ENCODE data around the gene FHOD3. TPM values are rescaled to one million over a fixed set of nuclear protein-coding genes. Genes with fewer than 3 reads are reported as not detected.
A peak's percentile ranks its signal among the peaks of the same experiment; 100 is the strongest.

The FHOD3 gene
- total RNA-seq, 2 donors from 2014 or later: 2.8 to 3.1 TPM

DNA sequence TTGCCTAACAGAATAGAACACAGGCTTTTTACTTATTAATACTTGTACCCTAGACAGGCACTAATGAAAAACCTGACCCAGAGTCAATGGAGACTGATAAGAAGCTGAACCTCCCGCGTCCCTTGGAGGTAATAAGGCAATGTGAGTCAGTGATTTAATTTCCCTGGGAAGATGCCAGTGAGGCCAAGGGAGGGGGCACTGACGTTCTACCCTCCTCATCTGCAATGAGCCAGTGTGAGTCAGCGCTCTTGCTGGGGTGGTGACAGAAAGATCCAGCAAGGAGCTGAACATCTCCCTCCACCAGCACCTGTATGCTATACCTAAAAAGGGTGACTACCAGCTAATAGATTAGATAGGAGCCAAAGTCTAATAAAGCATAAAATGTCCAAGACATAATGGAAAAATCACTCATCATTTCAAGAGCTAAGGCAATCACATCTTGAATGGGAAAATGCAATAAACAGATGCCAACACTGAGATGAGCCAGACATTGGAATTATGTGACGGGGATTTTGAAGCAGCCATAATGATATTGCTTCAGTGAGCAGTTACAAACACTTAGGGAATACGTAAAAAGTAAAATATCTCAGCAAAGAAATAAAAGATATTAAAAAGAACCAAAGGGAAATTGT, 414.4 kb downstream of the FHOD3 start:
- no peak overlapping the region for H3K27ac Mint-ChIP-seq
- Histone ChIP-seq H3K27ac (ENCODE audit: low read depth, low read length) (peak overlapping the region; percentile 51), H3K4me1 (ENCODE audit: control insufficient read depth, insufficient read depth, low read length) (no peaks in the 10 kb centered on the region), H3K27me3 (ENCODE audit: control insufficient read depth, insufficient read depth, low read length, poor library complexity, severe bottlenecking) (no peaks in the 10 kb centered on the region), H3K4me3 (ENCODE audit: low read length) (no peak overlapping the region), H3K36me3 (ENCODE audit: control insufficient read depth, insufficient read depth, low read length) (no peaks in the 10 kb centered on the region), H3K9me3 (ENCODE audit: control insufficient read depth, low read length) (no peaks in the 10 kb centered on the region), H3K9ac (ENCODE audit: extremely low read depth, low read length, poor library complexity, severe bottlenecking) (no peak overlapping the region)
- 50 to 77% methylated on average over 1 to 5 of the region's 6 CpGs for WGBS, 2 experiments (ENCODE audit: insufficient coverage in 1 of 2, insufficient read length in 1 of 2)
- no peak for DNase-seq
- H3K27me3 Mint-ChIP-seq (ENCODE audit: insufficient read depth): peaks cover 3% of the 10 kb centered on the region
- H3K36me3 Mint-ChIP-seq (ENCODE audit: low read depth): no peaks in the 10 kb centered on the region
- no peaks in the 10 kb centered on the region for H3K4me1 Mint-ChIP-seq
- TF ChIP-seq, protein P1, sequence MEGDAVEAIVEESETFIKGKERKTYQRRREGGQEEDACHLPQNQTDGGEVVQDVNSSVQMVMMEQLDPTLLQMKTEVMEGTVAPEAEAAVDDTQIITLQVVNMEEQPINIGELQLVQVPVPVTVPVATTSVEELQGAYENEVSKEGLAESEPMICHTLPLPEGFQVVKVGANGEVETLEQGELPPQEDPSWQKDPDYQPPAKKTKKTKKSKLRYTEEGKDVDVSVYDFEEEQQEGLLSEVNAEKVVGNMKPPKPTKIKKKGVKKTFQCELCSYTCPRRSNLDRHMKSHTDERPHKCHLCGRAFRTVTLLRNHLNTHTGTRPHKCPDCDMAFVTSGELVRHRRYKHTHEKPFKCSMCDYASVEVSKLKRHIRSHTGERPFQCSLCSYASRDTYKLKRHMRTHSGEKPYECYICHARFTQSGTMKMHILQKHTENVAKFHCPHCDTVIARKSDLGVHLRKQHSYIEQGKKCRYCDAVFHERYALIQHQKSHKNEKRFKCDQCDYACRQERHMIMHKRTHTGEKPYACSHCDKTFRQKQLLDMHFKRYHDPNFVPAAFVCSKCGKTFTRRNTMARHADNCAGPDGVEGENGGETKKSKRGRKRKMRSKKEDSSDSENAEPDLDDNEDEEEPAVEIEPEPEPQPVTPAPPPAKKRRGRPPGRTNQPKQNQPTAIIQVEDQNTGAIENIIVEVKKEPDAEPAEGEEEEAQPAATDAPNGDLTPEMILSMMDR (conservative IDR thresholded peaks at IDR 0.05): no peak
- no peaks in the 10 kb centered on the region for H3K9me3 Mint-ChIP-seq
- no peak overlapping the region for H3K4me3 Mint-ChIP-seq

DNA sequence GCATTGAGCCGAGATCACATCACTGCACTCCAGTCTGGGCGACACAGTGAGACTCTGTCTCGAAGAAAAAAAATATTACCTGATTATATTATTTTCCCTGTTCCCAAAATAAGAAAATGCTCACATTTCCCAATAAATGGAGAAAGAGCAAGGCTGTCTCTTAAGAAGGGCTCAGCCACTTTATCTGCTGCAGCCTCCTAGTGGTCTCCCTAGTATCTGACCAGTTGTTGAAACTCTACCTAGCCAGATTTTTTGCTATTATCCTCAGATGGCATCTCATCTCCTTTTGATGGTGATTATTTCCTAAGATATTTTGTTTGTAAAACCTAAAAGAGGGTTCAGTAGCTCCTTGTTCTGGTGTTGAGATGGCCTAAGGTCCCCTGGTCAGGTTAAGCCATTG, 417.0 kb downstream of the FHOD3 start:
- no peaks in the 10 kb centered on the region for H3K4me1 ChIP-seq (ENCODE audit: control insufficient read depth, insufficient read depth, low read length)
- no peaks in the 10 kb centered on the region for H3K36me3 ChIP-seq (ENCODE audit: control insufficient read depth, insufficient read depth, low read length)
- Mint-ChIP-seq H3K9me3 (no peaks in the 10 kb centered on the region), H3K27me3 (ENCODE audit: insufficient read depth) (no peaks in the 10 kb centered on the region), H3K27ac (no peak overlapping the region), H3K4me1 (no peaks in the 10 kb centered on the region), H3K36me3 (ENCODE audit: low read depth) (no peaks in the 10 kb centered on the region), H3K4me3 (no peak overlapping the region)
- 80 to 92% methylated on average over 2 to 3 of the region's 3 CpGs for WGBS, 2 experiments (ENCODE audit: insufficient coverage in 1 of 2, insufficient read length in 1 of 2)
- H3K27ac ChIP-seq (ENCODE audit: low read depth, low read length): no peak overlapping the region
- no peak overlapping the region for H3K4me3 ChIP-seq (ENCODE audit: low read length)
- no peaks in the 10 kb centered on the region for H3K27me3 ChIP-seq (ENCODE audit: control insufficient read depth, insufficient read depth, low read length, poor library complexity, severe bottlenecking)
- TF ChIP-seq, protein P1 (conservative IDR thresholded peaks at IDR 0.05): peak; percentile 66
- H3K9ac ChIP-seq (ENCODE audit: extremely low read depth, low read length, poor library complexity, severe bottlenecking): no peak overlapping the region
- no peaks in the 10 kb centered on the region for H3K9me3 ChIP-seq (ENCODE audit: control insufficient read depth, low read length)
- peak; percentile 17 for DNase-seq

DNA sequence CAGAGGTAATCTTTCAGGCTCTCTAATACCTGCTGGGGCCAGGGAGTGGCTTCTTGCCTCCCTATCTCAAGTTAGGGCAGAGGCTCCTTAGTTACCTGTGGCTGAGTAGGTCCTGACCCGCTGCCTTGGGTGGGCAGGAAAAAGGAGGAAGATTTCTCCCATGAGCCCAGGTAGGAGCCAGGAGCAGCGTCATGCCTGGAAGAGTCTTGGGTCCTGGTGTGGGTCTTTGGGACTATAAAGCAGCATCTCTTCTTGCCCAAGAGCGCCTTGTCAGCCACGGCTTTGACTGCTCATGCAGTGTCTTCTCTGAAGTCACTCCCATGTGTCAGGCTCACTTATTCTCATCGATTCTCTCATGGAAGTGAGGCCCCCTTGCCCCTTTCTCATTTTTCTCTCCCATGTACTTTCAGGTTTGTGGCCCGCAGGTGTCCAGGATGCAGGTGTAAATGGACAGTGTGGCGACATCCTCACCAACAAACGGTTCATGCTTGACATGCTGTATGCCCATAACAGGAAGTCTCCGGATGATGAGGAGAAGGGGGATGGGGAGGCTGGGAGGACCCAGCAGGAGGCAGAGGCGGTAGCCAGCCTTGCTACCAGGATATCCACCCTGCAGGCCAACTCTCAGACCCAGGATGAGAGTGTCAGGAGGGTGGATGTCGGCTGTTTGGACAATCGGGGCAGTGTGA, 420.1 kb downstream of the FHOD3 start:
- H3K4me3 ChIP-seq (ENCODE audit: low read length): no peak overlapping the region
- peak; percentile 35 for DNase-seq
- no peaks in the 10 kb centered on the region for H3K9me3 Mint-ChIP-seq
- no peak overlapping the region for H3K9ac ChIP-seq (ENCODE audit: extremely low read depth, low read length, poor library complexity, severe bottlenecking)
- TF ChIP-seq, protein P1 (conservative IDR thresholded peaks at IDR 0.05): no peak
- H3K27me3 Mint-ChIP-seq (ENCODE audit: insufficient read depth): no peaks in the 10 kb centered on the region
- H3K36me3 Mint-ChIP-seq (ENCODE audit: low read depth): no peaks in the 10 kb centered on the region
- H3K36me3 ChIP-seq (ENCODE audit: control insufficient read depth, insufficient read depth, low read length): no peaks in the 10 kb centered on the region
- no peak overlapping the region for H3K27ac Mint-ChIP-seq
- H3K27ac ChIP-seq (ENCODE audit: low read depth, low read length): no peak overlapping the region
- H3K4me1 Mint-ChIP-seq: no peaks in the 10 kb centered on the region
- WGBS, 2 experiments (ENCODE audit: insufficient coverage in 1 of 2, insufficient read length in 1 of 2): 92 to 93% methylated on average over 10 to 12 of the region's 12 CpGs
- no peaks in the 10 kb centered on the region for H3K9me3 ChIP-seq (ENCODE audit: control insufficient read depth, low read length)
- H3K27me3 ChIP-seq (ENCODE audit: control insufficient read depth, insufficient read depth, low read length, poor library complexity, severe bottlenecking): no peaks in the 10 kb centered on the region
- no peaks in the 10 kb centered on the region for H3K4me1 ChIP-seq (ENCODE audit: control insufficient read depth, insufficient read depth, low read length)
- H3K4me3 Mint-ChIP-seq: no peak overlapping the region
